Measurements from ENCODE around the gene CC2D1A. TPM values are rescaled to one million over a fixed set of nuclear protein-coding genes. Genes with fewer than 3 reads are reported as not detected.

The CC2D1A gene
- total RNA-seq, 1 donor from 2014 or later: 35.2 TPM

DNA sequence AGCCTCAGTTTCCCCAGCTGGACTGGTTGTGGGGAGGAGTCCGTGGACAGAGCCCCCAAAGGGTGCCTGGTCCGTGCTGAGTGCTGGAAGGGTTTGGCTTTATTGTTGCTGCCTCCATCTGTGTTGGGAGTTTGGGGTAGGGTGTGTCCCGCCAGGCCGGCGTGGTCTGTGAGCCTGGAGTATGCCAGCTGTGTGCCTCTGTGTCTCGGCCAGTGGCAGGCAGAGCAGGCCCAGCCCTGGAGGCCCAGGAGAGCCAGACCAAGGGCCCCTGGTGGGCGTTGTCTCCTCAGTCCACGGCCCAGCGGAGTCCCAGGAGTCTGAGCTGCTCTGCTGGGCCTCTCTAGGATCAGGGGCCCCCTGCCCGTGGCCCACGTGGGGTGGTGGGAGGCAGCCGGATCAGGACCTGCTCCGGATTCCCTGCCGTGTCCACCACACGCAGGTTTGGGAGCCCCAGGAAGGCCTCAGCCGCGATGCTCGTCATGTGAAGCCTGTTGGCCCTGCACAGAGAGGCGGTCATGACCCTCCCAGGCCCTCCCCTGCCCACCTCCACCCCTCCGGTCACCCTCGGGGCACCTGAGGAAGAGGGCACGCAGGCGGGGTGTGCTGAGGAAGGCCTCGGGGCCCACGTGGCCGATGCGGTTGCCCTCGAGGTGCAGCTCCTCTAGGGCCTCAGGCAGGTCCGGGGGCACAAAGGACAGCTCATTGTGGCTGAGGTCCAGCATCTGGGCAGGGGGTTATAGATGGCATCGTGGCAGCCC lies 25.6 kb downstream of the CC2D1A start:
- Mint-ChIP-seq H3K27me3 (ENCODE audit: low read depth) (no peaks in the 10 kb centered on the region), H3K36me3 (ENCODE audit: low read depth) (peaks cover 11% of the 10 kb centered on the region), H3K9me3 (ENCODE audit: low read depth) (no peaks in the 10 kb centered on the region), H3K4me1 (ENCODE audit: low read depth) (peaks cover 4% of the 10 kb centered on the region), H3K27ac (ENCODE audit: unreplicated experiment) (peak overlapping the region; percentile 3), H3K4me3 (ENCODE audit: unreplicated experiment) (no peak overlapping the region)
- TF ChIP-seq, protein P1, sequence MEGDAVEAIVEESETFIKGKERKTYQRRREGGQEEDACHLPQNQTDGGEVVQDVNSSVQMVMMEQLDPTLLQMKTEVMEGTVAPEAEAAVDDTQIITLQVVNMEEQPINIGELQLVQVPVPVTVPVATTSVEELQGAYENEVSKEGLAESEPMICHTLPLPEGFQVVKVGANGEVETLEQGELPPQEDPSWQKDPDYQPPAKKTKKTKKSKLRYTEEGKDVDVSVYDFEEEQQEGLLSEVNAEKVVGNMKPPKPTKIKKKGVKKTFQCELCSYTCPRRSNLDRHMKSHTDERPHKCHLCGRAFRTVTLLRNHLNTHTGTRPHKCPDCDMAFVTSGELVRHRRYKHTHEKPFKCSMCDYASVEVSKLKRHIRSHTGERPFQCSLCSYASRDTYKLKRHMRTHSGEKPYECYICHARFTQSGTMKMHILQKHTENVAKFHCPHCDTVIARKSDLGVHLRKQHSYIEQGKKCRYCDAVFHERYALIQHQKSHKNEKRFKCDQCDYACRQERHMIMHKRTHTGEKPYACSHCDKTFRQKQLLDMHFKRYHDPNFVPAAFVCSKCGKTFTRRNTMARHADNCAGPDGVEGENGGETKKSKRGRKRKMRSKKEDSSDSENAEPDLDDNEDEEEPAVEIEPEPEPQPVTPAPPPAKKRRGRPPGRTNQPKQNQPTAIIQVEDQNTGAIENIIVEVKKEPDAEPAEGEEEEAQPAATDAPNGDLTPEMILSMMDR (IDR thresholded peaks at IDR 0.05): no peak
- no peak for DNase-seq (ENCODE audit: low spot score)

- no peak for DNase-seq (ENCODE audit: low spot score)
- no peaks in the 10 kb centered on the region for H3K9me3 Mint-ChIP-seq (ENCODE audit: low read depth)
Observed at GRCh38 chr19:13932149-13932637, 26.2 kb downstream of the CC2D1A start.

GRCh38 chr19:13932911-13933393 lies 27.0 kb downstream of the CC2D1A start:
- peaks cover 9% of the 10 kb centered on the region for H3K4me1 Mint-ChIP-seq (ENCODE audit: low read depth)
- TF ChIP-seq, protein P1 (IDR thresholded peaks at IDR 0.05): no peak
- H3K9me3 Mint-ChIP-seq (ENCODE audit: low read depth): no peaks in the 10 kb centered on the region
- H3K4me3 Mint-ChIP-seq (ENCODE audit: unreplicated experiment): no peak overlapping the region
- H3K27ac Mint-ChIP-seq (ENCODE audit: unreplicated experiment): no peak overlapping the region
- H3K27me3 Mint-ChIP-seq (ENCODE audit: low read depth): no peaks in the 10 kb centered on the region
- peaks cover 4% of the 10 kb centered on the region for H3K36me3 Mint-ChIP-seq (ENCODE audit: low read depth)
- DNase-seq (ENCODE audit: low spot score): no peak

More at GRCh38 chr19:13932149-13932637, 26.2 kb downstream of the CC2D1A start:
- no peaks in the 10 kb centered on the region for H3K27me3 Mint-ChIP-seq (ENCODE audit: low read depth)
- peaks cover 4% of the 10 kb centered on the region for H3K4me1 Mint-ChIP-seq (ENCODE audit: low read depth)
- no peak overlapping the region for H3K27ac Mint-ChIP-seq (ENCODE audit: unreplicated experiment)
- TF ChIP-seq, protein P1 (IDR thresholded peaks at IDR 0.05): no peak
- no peak overlapping the region for H3K4me3 Mint-ChIP-seq (ENCODE audit: unreplicated experiment)
- H3K36me3 Mint-ChIP-seq (ENCODE audit: low read depth): peaks cover 6% of the 10 kb centered on the region

DNA sequence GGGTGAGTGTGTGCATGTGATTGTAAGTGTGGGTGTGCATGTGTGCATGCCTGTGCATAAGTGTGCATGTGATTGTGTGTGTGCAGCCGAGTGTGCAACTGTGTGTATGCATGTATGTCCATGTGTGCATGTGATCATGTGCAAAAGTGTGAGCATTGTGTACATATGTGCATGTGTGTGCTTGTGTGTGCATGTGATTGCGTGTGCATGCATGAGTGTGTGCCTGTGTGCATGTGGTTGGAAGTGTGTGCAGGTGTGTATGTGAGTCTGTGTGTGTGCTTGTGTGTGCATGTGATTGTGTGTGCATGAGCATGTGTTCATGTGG lies 28.7 kb downstream of the CC2D1A start:
- Mint-ChIP-seq H3K4me1 (ENCODE audit: low read depth) (peaks cover 9% of the 10 kb centered on the region), H3K36me3 (ENCODE audit: low read depth) (no peaks in the 10 kb centered on the region), H3K4me3 (ENCODE audit: unreplicated experiment) (no peak overlapping the region), H3K27ac (ENCODE audit: unreplicated experiment) (no peak overlapping the region), H3K9me3 (ENCODE audit: low read depth) (no peaks in the 10 kb centered on the region), H3K27me3 (ENCODE audit: low read depth) (no peaks in the 10 kb centered on the region)
- no peak for DNase-seq (ENCODE audit: low spot score)
- TF ChIP-seq, protein P1 (IDR thresholded peaks at IDR 0.05): no peak

DNA sequence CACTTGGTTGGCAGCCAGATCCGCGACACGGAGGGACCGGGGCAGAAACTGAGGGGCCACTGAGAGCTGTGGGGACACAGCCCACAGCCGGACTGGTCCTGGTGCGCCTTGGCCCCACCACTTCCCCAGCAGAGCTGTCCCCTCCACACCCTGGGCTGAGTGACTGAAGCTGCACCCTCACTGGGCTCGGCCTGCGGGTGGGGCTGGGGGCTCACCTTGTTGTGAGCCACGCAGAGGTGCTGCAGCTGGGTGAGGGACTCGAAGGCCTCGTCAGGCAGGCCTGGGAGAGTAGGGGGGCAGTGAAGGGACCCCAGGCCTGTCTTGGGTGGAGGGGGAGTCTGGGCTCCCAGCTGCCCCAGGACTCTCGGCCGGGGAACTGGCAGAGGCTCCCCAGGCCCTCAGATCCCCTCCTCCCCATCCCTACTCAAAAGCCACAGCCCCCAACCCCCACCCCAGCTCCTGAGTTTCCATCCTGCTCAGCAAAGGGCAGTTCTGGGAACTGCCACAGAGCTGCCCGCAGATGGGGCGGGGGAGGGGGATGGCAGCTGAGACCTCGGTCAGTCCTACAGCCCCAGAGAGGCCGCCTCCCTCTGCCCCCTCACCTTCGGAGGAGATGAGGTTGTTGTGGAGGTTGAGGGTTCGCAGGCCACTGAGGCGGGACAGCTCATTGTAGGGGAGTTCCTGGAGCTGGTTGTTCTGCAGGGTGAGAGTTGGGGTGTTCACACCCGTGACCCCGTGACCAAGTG lies 29.9 kb downstream of the CC2D1A start:
- Mint-ChIP-seq H3K27ac (ENCODE audit: unreplicated experiment) (no peak overlapping the region), H3K4me3 (ENCODE audit: unreplicated experiment) (peak overlapping the region; percentile 16), H3K4me1 (ENCODE audit: low read depth) (peaks cover 9% of the 10 kb centered on the region), H3K36me3 (ENCODE audit: low read depth) (no peaks in the 10 kb centered on the region), H3K9me3 (ENCODE audit: low read depth) (no peaks in the 10 kb centered on the region), H3K27me3 (ENCODE audit: low read depth) (no peaks in the 10 kb centered on the region)
- no peak for DNase-seq (ENCODE audit: low spot score)
- TF ChIP-seq, protein P1 (IDR thresholded peaks at IDR 0.05): no peak
